ENCODE results near the gene FRZB.

GRCh38 chr2:182817558-182817957, 48.9 kb downstream of the FRZB start:
- TF ChIP-seq ZNF414 (CRISPR knock-in tag; IDR thresholded peaks at IDR 0.05) (no peak), YY1 (IDR thresholded peaks at IDR 0.05; ENCODE audit: insufficient read depth, insufficient replicate concordance, low read depth, low read length) (no peak), DR1 (CRISPR knock-in tag; IDR thresholded peaks at IDR 0.05) (no peak), PATZ1 (CRISPR knock-in tag; IDR thresholded peaks at IDR 0.05) (no peak), TCF7L2 (IDR thresholded peaks at IDR 0.05; ENCODE audit: low read depth, low read length) (no peak), NFE2L2 (IDR thresholded peaks at IDR 0.05; ENCODE audit: low read length) (no peak), SP1 (IDR thresholded peaks at IDR 0.05) (no peak), SP1 (CRISPR knock-in tag; IDR thresholded peaks at IDR 0.05) (no peak), ZBTB44 (CRISPR knock-in tag; IDR thresholded peaks at IDR 0.05) (no peak), MEF2D (CRISPR knock-in tag; IDR thresholded peaks at IDR 0.05) (no peak)

All from HepG2 (cell line).